ENCODE measurements around the gene TRPC4AP. TPM values are rescaled to one million over a fixed set of nuclear protein-coding genes. Genes with fewer than 3 reads are reported as not detected.

TRPC4AP gene
- total RNA-seq, 4 donors from 2014 or later: 58.4 to 67.4 (median 63.5) TPM

DNA sequence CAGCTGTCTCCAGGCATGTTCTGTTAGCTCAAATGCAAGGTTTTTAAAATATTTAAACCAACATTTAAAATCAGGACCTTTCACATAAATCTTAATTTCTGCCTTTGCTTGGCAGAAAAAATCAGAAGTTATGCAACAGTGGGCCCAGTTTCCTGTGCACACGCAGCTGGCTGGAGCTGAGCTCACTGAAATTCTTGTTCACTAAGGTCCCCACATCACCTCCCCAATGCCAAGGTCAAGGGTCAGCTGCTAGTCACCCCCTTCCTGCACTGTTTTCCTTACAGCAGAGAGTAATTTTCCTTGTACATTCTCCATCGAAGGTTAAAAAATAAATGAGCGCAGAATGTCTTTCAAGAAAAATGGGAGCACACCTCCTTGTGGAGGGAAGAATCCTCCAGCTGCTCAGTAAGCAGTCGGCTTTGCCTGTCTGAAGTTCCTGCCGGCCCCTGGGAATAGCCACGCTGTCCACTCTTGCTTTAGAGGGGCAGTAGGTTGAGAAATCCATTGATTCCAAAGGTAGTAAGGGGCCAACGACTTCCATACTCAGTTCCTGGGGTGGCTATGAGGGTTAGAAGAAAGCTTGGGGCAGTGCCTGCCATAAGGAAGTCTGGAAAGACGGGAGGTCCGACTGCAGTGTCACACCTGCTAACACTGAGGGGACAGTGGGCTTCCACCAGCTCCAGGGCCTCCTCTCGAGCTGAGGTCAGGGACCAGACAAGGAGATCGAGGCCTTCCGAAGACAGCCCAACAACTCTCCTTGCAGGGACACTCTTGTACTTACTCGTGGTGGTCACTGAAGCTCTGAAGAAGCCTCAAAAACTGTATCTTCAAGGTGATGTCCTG is 80.2 kb downstream of the TRPC4AP start:
- H3K27ac ChIP-seq: peak overlapping the region; percentile 1 to 95 (median 88)
- TF ChIP-seq POLR2A (IDR thresholded peaks at IDR 0.05): no peak
- no peak for TF ChIP-seq CTCF (IDR thresholded peaks at IDR 0.05 in 4 of 5, conservative IDR thresholded peaks at IDR 0.05 in 1 of 5)
- H3K36me3 ChIP-seq: peaks cover 0 to 70% of the 10 kb centered on the region in 2 donors
- no peak for DNase-seq
- ATAC-seq: no peak
- no peaks in the 10 kb centered on the region for H3K9me3 ChIP-seq
- H3K4me3 ChIP-seq: no peak overlapping the region
- intact Hi-C loops (cut with DNase I; ENCODE audit: low total_unique reads): no loop called here
- no peaks in the 10 kb centered on the region for H3K27me3 ChIP-seq
- peaks cover 35 to 47% of the 10 kb centered on the region in 2 donors for H3K4me1 ChIP-seq
- in situ Hi-C loops (cut with MboI; ENCODE audit: low sequenced_read_pairs in 4 of 4): no loop called here

DNA sequence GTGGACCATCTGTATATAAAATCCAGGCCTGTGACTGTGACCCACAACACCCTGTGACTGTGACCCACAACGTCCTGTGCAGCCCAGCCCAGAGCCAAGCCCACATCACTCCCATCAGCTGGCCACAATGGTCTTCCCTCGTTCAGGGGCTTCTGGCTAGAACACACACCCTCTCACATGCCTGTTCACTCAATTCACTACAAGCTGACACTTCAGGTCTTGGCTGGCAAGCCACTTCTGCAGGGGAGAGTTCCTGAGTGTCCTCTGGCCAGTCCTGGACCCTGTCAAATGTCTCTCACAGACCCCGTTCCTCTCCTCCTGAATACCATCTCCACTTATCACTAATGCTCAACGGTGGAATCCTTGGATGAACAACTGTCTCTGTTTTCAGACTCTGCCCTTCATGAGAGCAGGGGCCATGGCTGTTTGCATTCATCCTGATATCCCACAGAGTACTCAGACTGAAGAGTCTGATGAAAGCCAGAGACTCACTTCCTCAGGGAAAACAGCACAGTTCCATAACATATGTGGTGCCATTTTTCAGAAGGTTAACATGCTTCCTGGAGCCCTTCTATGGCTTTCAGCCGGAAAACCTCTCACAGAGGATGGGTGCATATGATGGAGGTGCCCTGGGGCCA is 80.9 kb downstream of the TRPC4AP start:
- Histone ChIP-seq H3K36me3 (peaks cover 0 to 73% of the 10 kb centered on the region in 2 donors), H3K27ac (peak overlapping the region; percentile 8 to 95 (median 88))
- intact Hi-C loops (cut with DNase I; ENCODE audit: low total_unique reads): no loop called here

DNA sequence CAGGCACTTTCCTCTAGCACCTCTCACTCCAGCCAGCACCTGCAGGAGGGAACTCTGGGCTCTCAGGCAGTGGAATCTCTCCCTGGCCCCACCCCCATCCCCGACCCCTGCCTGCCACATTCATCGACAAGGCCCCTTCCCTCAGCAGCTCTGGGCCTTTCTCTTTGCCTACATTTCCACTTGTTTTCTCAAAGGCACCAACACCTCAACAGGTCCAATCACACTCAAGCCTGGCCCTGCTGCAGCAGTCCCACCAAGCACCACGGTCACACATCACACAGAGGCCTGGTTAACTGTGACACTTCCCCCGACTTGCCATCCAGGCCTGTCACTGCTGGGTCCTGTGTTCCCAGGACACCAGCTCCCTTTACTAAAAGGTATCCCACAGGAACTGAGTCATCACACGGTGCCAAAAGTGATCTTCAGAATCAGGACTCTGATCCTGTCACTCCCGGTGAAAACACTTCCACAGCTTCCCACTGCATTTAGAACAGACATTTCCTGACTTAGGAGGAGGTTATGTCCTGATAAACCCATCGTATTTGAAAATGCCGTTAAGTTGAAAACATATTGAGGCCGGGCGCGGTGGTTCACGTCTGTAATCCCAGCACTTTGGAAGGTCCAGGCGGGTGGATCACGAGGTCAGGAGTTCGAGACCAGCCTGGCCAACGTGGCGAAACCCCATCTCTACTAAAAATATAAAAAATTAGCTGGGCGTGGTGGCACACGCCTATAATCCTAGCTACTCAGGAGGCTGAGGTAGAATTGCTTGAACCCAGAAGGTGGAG is 82.0 kb downstream of the TRPC4AP start:
- no peaks in the 10 kb centered on the region for H3K9me3 ChIP-seq
- H3K4me1 ChIP-seq: peaks cover 18 to 29% of the 10 kb centered on the region in 2 donors
- intact Hi-C loops (cut with DNase I; ENCODE audit: low total_unique reads) (no loop called here), in situ Hi-C loops (cut with MboI; ENCODE audit: low sequenced_read_pairs in 4 of 4) (no loop called here)
- peak overlapping the region; percentile 84 to 95 (median 88) for H3K27ac ChIP-seq
- H3K36me3 ChIP-seq: peaks cover 0 to 82% of the 10 kb centered on the region in 2 donors
- TF ChIP-seq POLR2A (IDR thresholded peaks at IDR 0.05): no peak
- TF ChIP-seq CTCF (IDR thresholded peaks at IDR 0.05 in 4 of 5, conservative IDR thresholded peaks at IDR 0.05 in 1 of 5): no peak
- DNase-seq (no peak), ATAC-seq (no peak)
- no peak overlapping the region for H3K4me3 ChIP-seq
- H3K27me3 ChIP-seq: no peaks in the 10 kb centered on the region

More for the DNA sequence above, 80.9 kb downstream of the TRPC4AP start:
- peaks cover 28 to 40% of the 10 kb centered on the region in 2 donors for H3K4me1 ChIP-seq
- in situ Hi-C loops (cut with MboI; ENCODE audit: low sequenced_read_pairs in 4 of 4): no loop called here
- H3K4me3 ChIP-seq: no peak overlapping the region
- H3K27me3 ChIP-seq: no peaks in the 10 kb centered on the region
- no peaks in the 10 kb centered on the region for H3K9me3 ChIP-seq
- TF ChIP-seq CTCF (IDR thresholded peaks at IDR 0.05 in 4 of 5, conservative IDR thresholded peaks at IDR 0.05 in 1 of 5): no peak
- no peak for TF ChIP-seq POLR2A (IDR thresholded peaks at IDR 0.05)
- ATAC-seq (no peak), DNase-seq (no peak)

DNA sequence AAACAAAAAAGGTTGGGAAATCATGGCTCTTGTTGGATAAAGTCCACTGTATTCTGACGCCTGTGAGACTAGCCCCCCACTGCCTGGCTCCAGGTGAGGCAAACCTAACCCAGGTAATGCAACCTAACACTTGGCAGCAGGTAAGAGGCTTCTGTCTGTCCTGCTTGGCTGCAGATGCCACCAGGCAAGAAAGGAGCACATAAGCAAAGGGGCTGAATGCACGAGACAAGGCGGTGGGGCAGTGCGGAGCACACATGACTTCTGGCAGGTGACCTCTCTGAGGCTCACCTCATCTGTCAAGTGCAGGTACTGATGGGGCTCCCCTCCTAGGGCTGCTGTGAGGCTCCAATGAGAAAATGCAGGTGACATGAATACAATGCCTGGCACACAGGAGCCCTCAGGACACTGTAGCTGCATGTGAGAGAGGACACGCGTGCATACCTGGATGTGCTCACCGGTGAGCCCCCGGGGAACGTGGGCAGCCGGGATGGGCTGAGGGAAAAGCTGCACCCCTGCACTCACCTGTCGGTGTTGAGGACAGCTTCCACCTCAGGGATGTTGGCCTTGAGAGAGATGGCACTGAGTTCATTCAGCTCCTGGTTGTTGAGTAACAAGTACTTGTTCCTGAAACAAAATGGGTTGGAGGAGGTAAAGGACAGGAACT is 82.8 kb downstream of the TRPC4AP start:
- intact Hi-C loops (cut with DNase I; ENCODE audit: low total_unique reads) (loop anchor here (2.0 kb wide), 1 partner anchor 31 kb away; no protein-coding TSS in a partner anchor), in situ Hi-C loops (cut with MboI; ENCODE audit: low sequenced_read_pairs in 4 of 4) (no loop called here)

More for the DNA sequence above, 82.8 kb downstream of the TRPC4AP start:
- no peak for TF ChIP-seq CTCF (IDR thresholded peaks at IDR 0.05 in 4 of 5, conservative IDR thresholded peaks at IDR 0.05 in 1 of 5)
- no peak for TF ChIP-seq POLR2A (IDR thresholded peaks at IDR 0.05)
- peak in 1 of 2 donors; percentile 19 for DNase-seq
- Histone ChIP-seq H3K4me1 (peaks cover 13 to 21% of the 10 kb centered on the region in 2 donors), H3K9me3 (no peaks in the 10 kb centered on the region), H3K27me3 (no peaks in the 10 kb centered on the region), H3K4me3 (no peak overlapping the region), H3K27ac (peak overlapping the region; percentile 84 to 95 (median 88)), H3K36me3 (peaks cover 0 to 83% of the 10 kb centered on the region in 2 donors)
- peak in 1 of 2 donors; percentile 5 for ATAC-seq

Data from gastrocnemius medialis (tissue), 4 donors.